Measurements from ENCODE around the gene GGACT.

DNA sequence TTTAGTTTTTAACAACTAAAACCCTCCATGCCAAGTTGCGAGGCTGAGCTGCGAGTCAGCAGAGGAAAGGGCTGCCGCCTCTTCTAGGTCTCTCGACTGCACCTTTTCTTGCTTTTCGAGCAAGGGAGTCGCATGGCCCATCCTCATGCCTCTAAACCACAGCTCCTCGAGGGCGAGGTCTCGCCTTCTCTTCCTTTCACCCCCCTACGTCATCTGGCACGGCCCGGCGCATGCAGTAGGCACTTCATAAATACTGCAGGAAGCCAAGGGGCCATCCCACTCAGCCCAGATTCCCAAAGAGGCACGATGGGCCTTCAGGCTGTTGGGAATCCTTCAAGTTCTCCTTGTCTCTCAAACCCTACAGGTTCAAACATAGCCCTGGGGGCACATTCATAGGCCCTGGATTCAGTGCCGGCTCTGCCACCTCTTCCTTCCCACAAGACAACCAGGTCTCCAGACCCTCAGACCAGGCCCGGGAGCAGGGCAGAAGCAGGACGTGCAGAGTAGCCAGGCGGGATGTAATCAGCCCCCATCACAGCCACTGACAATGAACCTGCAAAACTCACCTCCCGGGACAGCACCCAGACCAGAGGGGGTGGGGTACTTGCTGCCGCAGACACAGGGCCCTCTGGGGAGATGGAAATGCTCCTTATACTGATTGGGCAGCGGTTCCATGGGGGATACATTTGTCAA, 41.7 kb downstream of the GGACT start:
- TF ChIP-seq, protein P1, sequence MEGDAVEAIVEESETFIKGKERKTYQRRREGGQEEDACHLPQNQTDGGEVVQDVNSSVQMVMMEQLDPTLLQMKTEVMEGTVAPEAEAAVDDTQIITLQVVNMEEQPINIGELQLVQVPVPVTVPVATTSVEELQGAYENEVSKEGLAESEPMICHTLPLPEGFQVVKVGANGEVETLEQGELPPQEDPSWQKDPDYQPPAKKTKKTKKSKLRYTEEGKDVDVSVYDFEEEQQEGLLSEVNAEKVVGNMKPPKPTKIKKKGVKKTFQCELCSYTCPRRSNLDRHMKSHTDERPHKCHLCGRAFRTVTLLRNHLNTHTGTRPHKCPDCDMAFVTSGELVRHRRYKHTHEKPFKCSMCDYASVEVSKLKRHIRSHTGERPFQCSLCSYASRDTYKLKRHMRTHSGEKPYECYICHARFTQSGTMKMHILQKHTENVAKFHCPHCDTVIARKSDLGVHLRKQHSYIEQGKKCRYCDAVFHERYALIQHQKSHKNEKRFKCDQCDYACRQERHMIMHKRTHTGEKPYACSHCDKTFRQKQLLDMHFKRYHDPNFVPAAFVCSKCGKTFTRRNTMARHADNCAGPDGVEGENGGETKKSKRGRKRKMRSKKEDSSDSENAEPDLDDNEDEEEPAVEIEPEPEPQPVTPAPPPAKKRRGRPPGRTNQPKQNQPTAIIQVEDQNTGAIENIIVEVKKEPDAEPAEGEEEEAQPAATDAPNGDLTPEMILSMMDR (IDR thresholded peaks at IDR 0.05; ENCODE audit: low read length) = no peak
- TF ChIP-seq EZH2 (IDR thresholded peaks at IDR 0.05; ENCODE audit: borderline replicate concordance, low read length) = no peak
